ENCODE results near the gene SALL2.

SALL2 gene

GRCh38 chr14:21537090-21537424 is 10.9 kb upstream of the SALL2 start:
- TF ChIP-seq TCF4 (CRISPR knock-in tag; IDR thresholded peaks at IDR 0.05; ENCODE audit: borderline replicate concordance) (no peak), ZNF70 (CRISPR knock-in tag; IDR thresholded peaks at IDR 0.05) (no peak), ZFP3 (CRISPR knock-in tag; IDR thresholded peaks at IDR 0.05) (no peak), ZNF8 (CRISPR knock-in tag; IDR thresholded peaks at IDR 0.05) (no peak), TSHZ2 (CRISPR knock-in tag; IDR thresholded peaks at IDR 0.05) (no peak), BACH2 (CRISPR knock-in tag; IDR thresholded peaks at IDR 0.05; ENCODE audit: borderline replicate concordance) (no peak), ZFP30 (CRISPR knock-in tag; IDR thresholded peaks at IDR 0.05) (no peak), ZC3H10 (CRISPR knock-in tag; IDR thresholded peaks at IDR 0.05) (no peak), POU6F1 (CRISPR knock-in tag; IDR thresholded peaks at IDR 0.05; ENCODE audit: borderline replicate concordance, low read depth) (no peak)
- ATAC-seq = no peak; the same call in 2 of the 3 replicates

DNA sequence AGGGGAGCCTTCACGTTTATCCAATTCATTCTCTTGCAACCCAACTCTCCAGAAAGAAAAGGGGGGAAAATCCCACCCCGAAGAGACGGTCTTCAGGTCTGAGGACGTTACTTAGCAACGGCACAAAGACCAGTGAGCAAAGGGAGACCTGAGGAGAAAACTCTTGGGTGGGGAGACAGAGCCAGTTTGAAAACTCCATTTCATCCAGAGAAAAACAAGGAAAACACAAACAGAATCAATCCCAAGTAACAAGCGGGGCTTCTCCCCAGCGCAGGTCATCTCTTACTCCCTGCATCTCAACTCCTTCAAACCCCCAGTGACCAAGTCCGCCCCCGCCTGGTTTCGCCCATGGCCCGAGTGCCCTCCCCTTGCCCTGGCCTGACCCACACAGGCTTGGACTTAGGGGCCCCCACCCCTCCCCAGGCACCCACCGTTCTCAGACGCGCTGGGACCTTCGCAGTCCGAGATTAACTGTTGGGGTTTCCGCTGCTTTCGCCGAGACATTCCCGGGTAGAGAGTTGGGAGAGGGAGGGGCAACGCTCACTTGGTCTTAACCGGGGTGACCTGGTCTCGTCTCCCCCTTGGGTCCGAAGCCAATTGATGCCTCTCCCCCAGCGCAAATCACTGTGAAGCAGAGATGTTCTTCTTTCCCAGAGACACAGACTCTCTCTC is 10.4 kb upstream of the SALL2 start:
- ATAC-seq = peak; percentile 75
- TF ChIP-seq, protein P1, sequence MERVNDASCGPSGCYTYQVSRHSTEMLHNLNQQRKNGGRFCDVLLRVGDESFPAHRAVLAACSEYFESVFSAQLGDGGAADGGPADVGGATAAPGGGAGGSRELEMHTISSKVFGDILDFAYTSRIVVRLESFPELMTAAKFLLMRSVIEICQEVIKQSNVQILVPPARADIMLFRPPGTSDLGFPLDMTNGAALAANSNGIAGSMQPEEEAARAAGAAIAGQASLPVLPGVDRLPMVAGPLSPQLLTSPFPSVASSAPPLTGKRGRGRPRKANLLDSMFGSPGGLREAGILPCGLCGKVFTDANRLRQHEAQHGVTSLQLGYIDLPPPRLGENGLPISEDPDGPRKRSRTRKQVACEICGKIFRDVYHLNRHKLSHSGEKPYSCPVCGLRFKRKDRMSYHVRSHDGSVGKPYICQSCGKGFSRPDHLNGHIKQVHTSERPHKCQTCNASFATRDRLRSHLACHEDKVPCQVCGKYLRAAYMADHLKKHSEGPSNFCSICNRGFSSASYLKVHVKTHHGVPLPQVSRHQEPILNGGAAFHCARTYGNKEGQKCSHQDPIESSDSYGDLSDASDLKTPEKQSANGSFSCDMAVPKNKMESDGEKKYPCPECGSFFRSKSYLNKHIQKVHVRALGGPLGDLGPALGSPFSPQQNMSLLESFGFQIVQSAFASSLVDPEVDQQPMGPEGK (CRISPR knock-in tag; IDR thresholded peaks at IDR 0.05; ENCODE audit: borderline replicate concordance) = no peak
- no peak for TF ChIP-seq TOX (CRISPR knock-in tag; IDR thresholded peaks at IDR 0.05; ENCODE audit: borderline replicate concordance)
- TF ChIP-seq CREB5 (CRISPR knock-in tag; IDR thresholded peaks at IDR 0.05; ENCODE audit: low read depth) = no peak

GRCh38 chr14:21535545-21536417 is 9.6 kb upstream of the SALL2 start:
- no peak for TF ChIP-seq GLIS3 (CRISPR knock-in tag; IDR thresholded peaks at IDR 0.05)
- no peak for TF ChIP-seq ESRRG (CRISPR knock-in tag; IDR thresholded peaks at IDR 0.05)
- TF ChIP-seq POU6F1 (CRISPR knock-in tag; IDR thresholded peaks at IDR 0.05; ENCODE audit: borderline replicate concordance, low read depth) = no peak
- TF ChIP-seq, protein P1 (CRISPR knock-in tag; IDR thresholded peaks at IDR 0.05; ENCODE audit: borderline replicate concordance) = no peak
- TF ChIP-seq PPARA (CRISPR knock-in tag; IDR thresholded peaks at IDR 0.05; ENCODE audit: borderline replicate concordance) = no peak
- TF ChIP-seq, protein P2, sequence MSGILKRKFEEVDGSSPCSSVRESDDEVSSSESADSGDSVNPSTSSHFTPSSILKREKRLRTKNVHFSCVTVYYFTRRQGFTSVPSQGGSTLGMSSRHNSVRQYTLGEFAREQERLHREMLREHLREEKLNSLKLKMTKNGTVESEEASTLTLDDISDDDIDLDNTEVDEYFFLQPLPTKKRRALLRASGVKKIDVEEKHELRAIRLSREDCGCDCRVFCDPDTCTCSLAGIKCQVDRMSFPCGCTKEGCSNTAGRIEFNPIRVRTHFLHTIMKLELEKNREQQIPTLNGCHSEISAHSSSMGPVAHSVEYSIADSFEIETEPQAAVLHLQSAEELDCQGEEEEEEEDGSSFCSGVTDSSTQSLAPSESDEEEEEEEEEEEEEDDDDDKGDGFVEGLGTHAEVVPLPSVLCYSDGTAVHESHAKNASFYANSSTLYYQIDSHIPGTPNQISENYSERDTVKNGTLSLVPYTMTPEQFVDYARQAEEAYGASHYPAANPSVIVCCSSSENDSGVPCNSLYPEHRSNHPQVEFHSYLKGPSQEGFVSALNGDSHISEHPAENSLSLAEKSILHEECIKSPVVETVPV (CRISPR knock-in tag; IDR thresholded peaks at IDR 0.05) = no peak
- no peak for TF ChIP-seq ZNF70 (CRISPR knock-in tag; IDR thresholded peaks at IDR 0.05)
- TF ChIP-seq TSHZ2 (CRISPR knock-in tag; IDR thresholded peaks at IDR 0.05) = no peak
- TF ChIP-seq CREB5 (CRISPR knock-in tag; IDR thresholded peaks at IDR 0.05; ENCODE audit: low read depth) = no peak
- TF ChIP-seq TOX (CRISPR knock-in tag; IDR thresholded peaks at IDR 0.05; ENCODE audit: borderline replicate concordance) = no peak
- no peak for TF ChIP-seq ZNF8 (CRISPR knock-in tag; IDR thresholded peaks at IDR 0.05)
- peak; percentile 59 for ATAC-seq

All from SK-N-SH treated with all-trans-retinoic acid at 6 μM for 48 hours (cell line).